Thymus (tissue), 11 donors: ENCODE measurements around the gene OXNAD1. TPM values are rescaled to one million over a fixed set of nuclear protein-coding genes. Genes with fewer than 3 reads are reported as not detected.

Experiments used
- DNase-seq, 9 donors: peaks; one replicate each; pipeline ENCODE4 v3.0.0-alpha.2; 2013; ENCODE audit warnings: low spot score in 9 of 9, low read depth in 6 of 9, missing footprints in 1 of 9
- H3K27ac ChIP-seq, 2 donors: one replicate each; pipeline ENCODE4 v1.5.1; 2013; ENCODE audit warnings: control low read depth in 1 of 2, low read depth in 1 of 2, low read length in 1 of 2, mild to moderate bottlenecking in 1 of 2, moderate library complexity in 1 of 2
- H3K27me3 ChIP-seq, 2 donors: one replicate each; pipeline ENCODE4 v1.5.1; 2013; ENCODE audit warnings: low read length in 1 of 2; ENCODE audit not compliant: control insufficient read depth in 2 of 2, insufficient read depth in 1 of 2
- H3K36me3 ChIP-seq, 2 donors: one replicate each; pipeline ENCODE4 v1.5.1; 2013; ENCODE audit warnings: low read length in 1 of 2, mild to moderate bottlenecking in 1 of 2, moderate library complexity in 1 of 2; ENCODE audit not compliant: control insufficient read depth in 2 of 2, insufficient read depth in 2 of 2
- H3K4me1 ChIP-seq, 2 donors: one replicate each; pipeline ENCODE4 v1.5.1; 2013; ENCODE audit warnings: low read length in 2 of 2; ENCODE audit not compliant: control insufficient read depth in 2 of 2, insufficient read depth in 2 of 2
- H3K4me3 ChIP-seq, 2 donors: one replicate each; pipeline ENCODE4 v1.5.1; 2013; ENCODE audit warnings: low read length in 2 of 2, control low read depth in 1 of 2, mild to moderate bottlenecking in 1 of 2
- H3K9me3 ChIP-seq, 2 donors: one replicate each; pipeline ENCODE4 v1.5.1; 2013; ENCODE audit warnings: low read length in 1 of 2, mild to moderate bottlenecking in 1 of 2; ENCODE audit not compliant: control insufficient read depth in 2 of 2, insufficient read depth in 1 of 2
- WGBS: extraction: QIAGEN DNeasy Blood & Tissue Kit; methylation state at CpG from one replicate; pipeline ENCODE4 v1.1.7; 2013; 5-methylcytosine and 5-hydroxymethylcytosine counted together
- polyA plus RNA-seq: library from polyadenylated mRNA; stranded (reverse); fragments of 200-250 nt; gene quantifications from one replicate; pipeline ENCODE4 v1.2.3, GENCODE V29; 2013
- total RNA-seq: library from RNA; stranded (reverse); fragments of 120-200 nt; gene quantifications from one replicate; pipeline ENCODE4 v1.2.4, GENCODE V29; 2013
- donor health status: healthy.

OXNAD1 gene
- total and polyA plus RNA-seq, 2 donors, result 31.6 to 34.4 TPM

DNA sequence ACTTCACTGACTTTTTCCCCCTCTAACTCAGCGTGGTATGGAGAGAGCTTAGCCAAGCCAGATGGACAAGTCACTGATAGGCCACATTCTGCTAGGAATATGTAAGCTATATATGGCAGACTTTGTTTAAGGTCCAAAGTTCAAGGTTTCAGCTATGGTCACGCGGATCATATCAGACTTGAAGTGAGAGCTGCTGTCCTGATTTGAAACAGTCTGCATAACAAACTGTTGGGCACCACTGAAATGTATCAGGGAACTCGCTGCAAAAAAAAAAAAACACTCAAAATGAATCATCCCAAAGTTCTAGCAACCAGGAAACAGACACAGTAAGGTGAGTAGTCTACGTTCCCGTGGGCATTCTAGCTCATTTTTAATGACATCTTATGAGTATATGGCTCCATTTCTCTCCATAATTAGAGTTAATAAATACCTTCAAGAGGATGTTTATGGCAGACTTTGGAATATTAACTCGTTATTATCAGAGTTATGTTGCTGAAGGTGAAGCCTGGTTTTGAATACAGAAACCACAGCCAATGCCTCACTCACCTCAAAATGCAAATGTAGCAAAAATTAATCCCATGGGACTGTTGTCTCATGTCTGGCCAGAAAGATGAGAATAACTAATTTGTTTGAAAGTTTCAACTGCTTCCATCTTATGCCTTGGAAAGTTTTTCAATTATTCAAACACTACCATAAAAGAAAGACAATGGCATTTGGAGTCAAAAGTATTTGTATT is 12.6 kb upstream of the OXNAD1 start:
- no peaks in the 10 kb centered on the region for H3K27me3 ChIP-seq
- H3K4me1 ChIP-seq, result peaks cover 9 to 26% of the 10 kb centered on the region in 2 donors
- DNase-seq, result no peak
- H3K36me3 ChIP-seq, result no peaks in the 10 kb centered on the region
- H3K27ac ChIP-seq, result no peak overlapping the region
- no peaks in the 10 kb centered on the region for H3K9me3 ChIP-seq
- 94% methylated on average over 7 of the region's 7 CpGs for WGBS
- no peak overlapping the region for H3K4me3 ChIP-seq

DNA sequence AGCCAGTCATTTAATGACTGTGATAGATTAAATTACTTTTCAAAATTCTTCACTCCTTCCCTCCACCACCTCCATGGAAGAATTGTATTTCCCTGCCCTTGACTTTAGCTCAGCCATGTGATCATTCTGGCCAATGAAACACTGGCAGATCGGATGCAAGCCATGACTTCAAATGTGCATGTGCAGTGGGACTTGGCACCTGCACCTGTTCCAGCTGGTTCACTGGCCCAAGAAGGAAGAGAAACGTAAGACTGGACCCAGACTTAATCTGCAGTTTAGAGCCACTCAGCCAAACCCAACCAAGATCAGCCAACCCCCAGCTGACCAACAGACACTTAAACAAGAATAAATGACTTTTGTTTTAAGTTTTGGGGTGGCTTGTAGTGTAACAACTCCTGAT is 12.0 kb upstream of the OXNAD1 start:
- no peak overlapping the region for H3K27ac ChIP-seq
- no peak overlapping the region for H3K4me3 ChIP-seq
- no peak for DNase-seq
- WGBS, result 93% methylated on average over 2 of the region's 2 CpGs
- no peaks in the 10 kb centered on the region for H3K9me3 ChIP-seq
- no peaks in the 10 kb centered on the region for H3K27me3 ChIP-seq
- no peaks in the 10 kb centered on the region for H3K36me3 ChIP-seq
- peaks cover 9 to 20% of the 10 kb centered on the region in 2 donors for H3K4me1 ChIP-seq

DNA sequence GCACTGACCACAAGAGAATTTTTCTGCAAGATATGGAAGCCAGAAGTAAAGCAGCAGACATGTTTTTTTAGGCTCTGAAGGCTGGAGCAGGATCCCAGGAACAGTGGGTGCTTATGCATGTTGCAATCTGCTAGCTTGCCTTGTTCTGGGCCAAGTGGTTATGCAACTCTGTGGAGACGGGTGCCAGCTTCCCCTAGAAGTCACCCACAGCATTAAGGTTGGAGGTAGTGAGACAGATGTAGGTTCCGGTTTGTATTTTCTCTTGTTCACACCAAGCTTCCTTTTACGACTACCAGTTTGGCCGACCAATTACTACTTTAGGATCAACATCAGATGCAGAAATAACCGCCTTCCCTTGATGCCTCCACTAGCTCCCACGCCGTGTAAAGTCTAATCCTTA is 11.4 kb upstream of the OXNAD1 start:
- Histone ChIP-seq H3K27ac (no peak overlapping the region), H3K36me3 (no peaks in the 10 kb centered on the region), H3K9me3 (no peaks in the 10 kb centered on the region), H3K4me1 (peaks cover 9 to 22% of the 10 kb centered on the region in 2 donors), H3K27me3 (no peaks in the 10 kb centered on the region), H3K4me3 (no peak overlapping the region)
- no peak for DNase-seq
- 96% methylated on average over 7 of the region's 7 CpGs for WGBS

DNA sequence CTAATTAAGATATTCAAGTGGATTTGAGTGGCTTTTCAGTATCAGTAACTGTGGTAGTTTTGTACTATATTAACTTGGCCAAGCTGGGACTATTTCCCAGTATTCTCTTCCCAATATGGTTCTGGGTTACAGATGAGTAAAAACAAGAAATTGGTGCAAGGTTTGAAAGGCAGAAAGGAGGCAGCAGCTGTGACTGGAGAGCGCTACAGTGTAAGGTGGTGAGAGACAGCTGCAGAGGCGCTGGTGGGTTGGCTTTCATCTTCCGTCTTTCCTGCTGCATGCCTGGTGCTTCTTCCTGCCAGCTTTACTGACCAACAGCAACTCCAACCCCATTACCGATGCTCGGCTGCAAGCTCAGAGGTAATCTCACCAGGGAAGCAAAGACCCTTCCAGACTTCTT is 10.1 kb upstream of the OXNAD1 start:
- DNase-seq, result peak in 2 of 9 donors; percentile 44 to 72
- Histone ChIP-seq H3K4me1 (peaks cover 14 to 32% of the 10 kb centered on the region in 2 donors), H3K27me3 (no peaks in the 10 kb centered on the region), H3K4me3 (no peak overlapping the region), H3K27ac (peak overlapping the region in 1 of 2 donors; percentile 38), H3K9me3 (no peaks in the 10 kb centered on the region), H3K36me3 (peaks cover 0 to 5% of the 10 kb centered on the region in 2 donors)
- 49% methylated on average over 5 of the region's 5 CpGs for WGBS

DNA sequence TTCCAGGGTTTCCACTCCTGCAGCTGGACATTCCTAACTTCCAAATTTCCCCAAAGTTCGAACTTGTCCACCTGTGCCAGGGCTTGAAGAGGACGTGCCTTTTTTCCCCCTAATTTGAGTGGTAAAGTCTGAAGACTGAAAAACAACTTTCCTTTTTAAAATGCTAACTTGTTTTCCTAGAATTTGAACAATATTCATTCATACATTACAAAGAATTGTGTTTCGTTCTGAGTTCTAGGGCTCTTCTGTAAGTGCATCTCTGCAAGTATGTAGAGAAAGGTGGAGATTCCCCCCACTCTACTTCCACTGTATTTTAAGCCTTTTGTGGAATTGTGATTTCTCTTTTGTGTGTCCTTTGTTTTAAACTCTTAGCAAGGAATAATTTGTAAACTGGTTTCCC is 9.7 kb upstream of the OXNAD1 start:
- Histone ChIP-seq H3K27ac (peak overlapping the region in 1 of 2 donors; percentile 38), H3K4me3 (no peak overlapping the region), H3K27me3 (no peaks in the 10 kb centered on the region), H3K36me3 (peaks cover 0 to 5% of the 10 kb centered on the region in 2 donors), H3K9me3 (no peaks in the 10 kb centered on the region), H3K4me1 (peaks cover 14 to 32% of the 10 kb centered on the region in 2 donors)
- 89% methylated on average over 3 of the region's 3 CpGs for WGBS
- DNase-seq, result no peak

DNA sequence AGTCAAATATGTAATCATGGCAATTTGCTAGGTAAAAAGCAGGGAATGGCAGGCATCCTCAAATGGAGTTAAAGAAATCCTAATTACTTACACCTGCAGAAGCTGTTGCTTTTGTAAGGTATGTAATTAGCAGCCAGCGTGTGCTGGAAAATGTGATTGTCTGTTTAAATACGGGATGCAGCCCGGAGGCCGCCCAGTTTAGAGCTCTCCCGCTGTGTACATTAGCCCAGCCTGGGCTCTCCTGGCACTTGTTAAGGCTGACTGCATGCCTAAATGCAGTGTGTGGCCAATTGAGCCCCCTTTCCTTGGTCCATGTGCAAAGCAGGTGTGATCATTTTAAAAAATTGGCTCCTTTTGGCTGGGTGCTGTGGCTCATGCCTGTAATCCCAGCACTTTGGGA is 9.3 kb upstream of the OXNAD1 start:
- H3K4me1 ChIP-seq, result peaks cover 14 to 32% of the 10 kb centered on the region in 2 donors
- no peak overlapping the region for H3K27ac ChIP-seq
- WGBS, result 98% methylated on average over 5 of the region's 5 CpGs
- peaks cover 0 to 8% of the 10 kb centered on the region in 2 donors for H3K36me3 ChIP-seq
- H3K27me3 ChIP-seq, result no peaks in the 10 kb centered on the region
- H3K9me3 ChIP-seq, result no peaks in the 10 kb centered on the region
- no peak overlapping the region for H3K4me3 ChIP-seq
- no peak for DNase-seq

DNA sequence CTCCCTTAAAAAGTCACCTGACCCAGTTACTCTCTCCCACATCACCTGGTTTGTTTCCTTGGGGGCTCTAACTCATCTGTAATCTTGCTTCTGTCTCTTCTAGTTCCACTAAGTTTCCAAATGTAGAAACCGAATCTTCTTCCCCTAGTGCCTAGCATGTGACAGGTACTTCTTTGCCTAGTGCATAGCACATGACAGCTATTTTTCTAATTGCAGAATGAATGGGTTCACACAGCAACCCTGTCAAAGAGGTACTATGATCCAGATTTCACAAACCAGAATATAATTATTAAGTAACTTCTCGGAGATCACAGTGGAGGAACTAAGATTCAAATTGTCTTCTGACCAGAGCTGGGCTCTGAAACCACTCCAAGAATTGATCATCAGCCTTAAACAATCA is 7.7 kb upstream of the OXNAD1 start:
- WGBS, result 98% methylated on average over 2 of the region's 2 CpGs
- Histone ChIP-seq H3K36me3 (peaks cover 0 to 12% of the 10 kb centered on the region in 2 donors), H3K27me3 (no peaks in the 10 kb centered on the region), H3K4me3 (no peak overlapping the region), H3K4me1 (peaks cover 14 to 32% of the 10 kb centered on the region in 2 donors), H3K27ac (no peak overlapping the region), H3K9me3 (no peaks in the 10 kb centered on the region)
- DNase-seq, result no peak

DNA sequence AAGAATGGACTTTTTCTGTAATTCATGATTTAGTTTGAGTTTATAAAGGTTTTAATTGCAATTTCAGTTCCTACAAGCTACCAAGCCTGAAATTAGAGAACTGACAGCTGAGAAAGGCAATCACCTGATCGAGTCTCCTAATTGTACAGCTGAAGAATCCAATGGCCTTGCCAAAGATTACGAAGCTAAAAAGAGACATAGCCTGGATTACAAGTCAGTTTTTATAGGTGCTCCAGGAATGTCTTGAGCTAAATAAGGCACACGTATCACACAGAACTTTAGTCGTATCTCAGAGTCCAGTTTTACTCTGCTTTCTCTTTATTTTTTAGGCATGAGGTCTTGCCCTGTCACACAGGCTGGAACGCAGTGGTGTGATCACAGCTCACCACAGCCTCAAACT is 6.8 kb upstream of the OXNAD1 start:
- no peaks in the 10 kb centered on the region for H3K27me3 ChIP-seq
- no peak overlapping the region for H3K4me3 ChIP-seq
- H3K36me3 ChIP-seq, result peaks cover 0 to 12% of the 10 kb centered on the region in 2 donors
- 87% methylated on average over 5 of the region's 5 CpGs for WGBS
- H3K27ac ChIP-seq, result peak overlapping the region; percentile 29 to 46
- no peak for DNase-seq
- peaks cover 14 to 32% of the 10 kb centered on the region in 2 donors for H3K4me1 ChIP-seq
- no peaks in the 10 kb centered on the region for H3K9me3 ChIP-seq

DNA sequence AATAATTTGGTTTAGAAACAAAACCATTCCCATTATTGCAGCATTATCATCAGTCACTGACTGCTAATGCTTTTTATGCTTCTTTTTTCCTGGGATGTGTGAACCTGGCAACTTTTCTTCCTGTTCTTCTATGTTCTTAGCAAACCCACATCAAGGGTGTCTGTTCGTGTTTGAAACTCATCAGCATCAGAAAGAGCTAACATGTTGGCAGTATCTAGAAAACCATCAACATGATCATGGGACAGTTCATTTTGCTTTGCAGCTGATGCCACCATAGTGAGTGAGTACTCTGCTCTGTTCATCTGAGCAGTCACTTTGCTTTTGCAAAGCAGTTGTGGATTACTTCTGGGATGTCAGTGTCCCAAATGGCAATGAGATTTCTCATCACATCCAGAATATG is 6.1 kb upstream of the OXNAD1 start:
- WGBS, result 6% methylated on average over 1 of the region's 1 CpG
- peaks cover 0 to 12% of the 10 kb centered on the region in 2 donors for H3K36me3 ChIP-seq

More for the DNA sequence above, 6.1 kb upstream of the OXNAD1 start:
- Histone ChIP-seq H3K4me1 (peaks cover 14 to 33% of the 10 kb centered on the region in 2 donors), H3K4me3 (no peak overlapping the region), H3K27ac (peak overlapping the region; percentile 29 to 61), H3K27me3 (no peaks in the 10 kb centered on the region), H3K9me3 (no peaks in the 10 kb centered on the region)
- peak in 5 of 9 donors; percentile 45 to 80 (median 50) for DNase-seq
